ENCODE measurements around the gene CYSRT1. TPM values are rescaled to one million over a fixed set of nuclear protein-coding genes. Genes with fewer than 3 reads are reported as not detected.

CYSRT1 gene
- polyA plus RNA-seq, 1 of the 3 experiments (the other 2 are of a cell fraction) = 2.1 TPM

GRCh38 chr9:137190315-137190856 lies 34.6 kb upstream of the CYSRT1 start:
- 0 out of 2 replicates have a peak, but pooled peaks have one; percentile 10 for TF ChIP-seq CTCF (IDR thresholded peaks at IDR 0.05)
- no peak for TF ChIP-seq EP300 (IDR thresholded peaks at IDR 0.05; ENCODE audit: borderline replicate concordance in 1 of 2, low read depth in 1 of 2, low read length in 1 of 2)
- Histone ChIP-seq H3F3A (replicated peaks; ENCODE audit: insufficient read depth) (peaks cover 16% of the 10 kb centered on the region), H3K4me2 (no peak overlapping the region), H4K20me1 (ENCODE audit: insufficient read depth) (peaks cover 39% of the 10 kb centered on the region), H3K27ac (ENCODE audit: low read depth in 2 of 2, low read length in 1 of 2) (no peak overlapping the region; a peak in 1 of 4 replicates), H2AFZ (ENCODE audit: low read depth) (no peak overlapping the region), H3K9ac (no peak overlapping the region), H3K9me2 (no peaks in the 10 kb centered on the region), H3K9me3 (no peaks in the 10 kb centered on the region), H3K4me3 (ENCODE audit: low read depth in 2 of 2, low read length in 1 of 2) (no peak overlapping the region), H3K4me1 (ENCODE audit: control insufficient read depth in 1 of 2, insufficient read depth in 2 of 2, low read depth in 1 of 2, low read length in 1 of 2) (peaks cover 12 to 33% of the 10 kb centered on the region in 2 experiments; a peak in 3 of 4 replicates), H3K27me3 (ENCODE audit: insufficient read depth) (no peaks in the 10 kb centered on the region), H3K36me3 (replicated peaks in 1 of 2; ENCODE audit: control insufficient read depth in 1 of 2, insufficient read depth in 2 of 2, low read length in 1 of 2) (peaks cover 3 to 29% of the 10 kb centered on the region in 2 experiments), H3K79me2 (ENCODE audit: insufficient read depth) (peaks cover 64% of the 10 kb centered on the region)
- WGBS (ENCODE audit: low lambda C conversion rate) = 95% methylated on average over 4 of the region's 9 CpGs
- ChIA-PET CTCF (interaction anchor here (0.8 to 3.1 kb wide), 12 partner anchors 9 to 348 kb away, joined by 3 to 16 read pairs (median 3); partner anchors contain the start of gene CYSRT1), POLR2A (interaction anchor here (2.7 kb wide), 1 partner anchor 8 kb away, joined by 20 read pairs; no protein-coding TSS in a partner anchor)
- no peak for DNase-seq

- CTCF ChIA-PET = interaction anchor here (0.8 to 3.1 kb wide), 6 partner anchors 14 to 73 kb away, joined by 3 to 11 read pairs (median 3); partner anchors contain the start of gene RNF224
- Histone ChIP-seq H3K4me2 (no peak overlapping the region), H3K9me3 (no peaks in the 10 kb centered on the region), H4K20me1 (ENCODE audit: insufficient read depth) (peaks cover 45% of the 10 kb centered on the region), H3K4me1 (ENCODE audit: control insufficient read depth in 1 of 2, insufficient read depth in 2 of 2, low read depth in 1 of 2, low read length in 1 of 2) (peaks cover 12 to 30% of the 10 kb centered on the region in 2 experiments; a peak in 3 of 4 replicates), H3K27me3 (ENCODE audit: insufficient read depth) (no peaks in the 10 kb centered on the region), H3K79me2 (ENCODE audit: insufficient read depth) (peaks cover 65% of the 10 kb centered on the region), H3K27ac (ENCODE audit: low read depth in 2 of 2, low read length in 1 of 2) (no peak overlapping the region), H3K4me3 (ENCODE audit: low read depth in 2 of 2, low read length in 1 of 2) (no peak overlapping the region), H2AFZ (ENCODE audit: low read depth) (no peak overlapping the region), H3K36me3 (replicated peaks in 1 of 2; ENCODE audit: control insufficient read depth in 1 of 2, insufficient read depth in 2 of 2, low read length in 1 of 2) (peaks cover 3 to 23% of the 10 kb centered on the region in 2 experiments), H3F3A (replicated peaks; ENCODE audit: insufficient read depth) (peaks cover 16% of the 10 kb centered on the region), H3K9me2 (no peaks in the 10 kb centered on the region), H3K9ac (no peak overlapping the region)
- POLR2A ChIA-PET = interaction anchor here (1.4 kb wide), 1 partner anchor 9 kb away, joined by 5 read pairs; the partner anchor contains the start of gene TPRN
- WGBS (ENCODE audit: low lambda C conversion rate) = no CpG with 5 or more reads among the region's 3 CpGs
- DNase-seq = no peak
- no peak for TF ChIP-seq REST (IDR thresholded peaks at IDR 0.05; ENCODE audit: low read depth, low read length)
- TF ChIP-seq EP300 (IDR thresholded peaks at IDR 0.05; ENCODE audit: borderline replicate concordance in 1 of 2, low read depth in 1 of 2, low read length in 1 of 2) = no peak
- TF ChIP-seq POLR2AphosphoS5 (IDR thresholded peaks at IDR 0.05; ENCODE audit: low read depth, low read length) = no peak
- no peak for TF ChIP-seq ZBTB33 (IDR thresholded peaks at IDR 0.05; ENCODE audit: borderline replicate concordance, low read depth)
- TF ChIP-seq RAD21 (IDR thresholded peaks at IDR 0.05; ENCODE audit: low read length) = no peak
- TF ChIP-seq MAX (IDR thresholded peaks at IDR 0.05; ENCODE audit: low read depth) = no peak
- TF ChIP-seq FOSL2 (IDR thresholded peaks at IDR 0.05; ENCODE audit: borderline replicate concordance, low read depth) = no peak
- TF ChIP-seq RFX5 (IDR thresholded peaks at IDR 0.05; ENCODE audit: low read length) = no peak
Observed at GRCh38 chr9:137191245-137191644, 33.7 kb upstream of the CYSRT1 start.
